Activated CD4-positive, alpha-beta T cell treated with anti-CD3 and anti-CD28 coated beads, Interleukin-2, Interleukin-6, amounts not matched to agents 100 ng/mL and 50 ng/mL, durations not matched to agents 16 hours and 8 hours (primary cell): Measurements from ENCODE around the gene GZMM.
A peak's percentile ranks its signal among the peaks of the same experiment; 100 is the strongest.

Experiments used
- DNase-seq: peaks from one replicate; pipeline ENCODE4 v3.0.0-alpha.2; 2020

The GZMM gene

DNA sequence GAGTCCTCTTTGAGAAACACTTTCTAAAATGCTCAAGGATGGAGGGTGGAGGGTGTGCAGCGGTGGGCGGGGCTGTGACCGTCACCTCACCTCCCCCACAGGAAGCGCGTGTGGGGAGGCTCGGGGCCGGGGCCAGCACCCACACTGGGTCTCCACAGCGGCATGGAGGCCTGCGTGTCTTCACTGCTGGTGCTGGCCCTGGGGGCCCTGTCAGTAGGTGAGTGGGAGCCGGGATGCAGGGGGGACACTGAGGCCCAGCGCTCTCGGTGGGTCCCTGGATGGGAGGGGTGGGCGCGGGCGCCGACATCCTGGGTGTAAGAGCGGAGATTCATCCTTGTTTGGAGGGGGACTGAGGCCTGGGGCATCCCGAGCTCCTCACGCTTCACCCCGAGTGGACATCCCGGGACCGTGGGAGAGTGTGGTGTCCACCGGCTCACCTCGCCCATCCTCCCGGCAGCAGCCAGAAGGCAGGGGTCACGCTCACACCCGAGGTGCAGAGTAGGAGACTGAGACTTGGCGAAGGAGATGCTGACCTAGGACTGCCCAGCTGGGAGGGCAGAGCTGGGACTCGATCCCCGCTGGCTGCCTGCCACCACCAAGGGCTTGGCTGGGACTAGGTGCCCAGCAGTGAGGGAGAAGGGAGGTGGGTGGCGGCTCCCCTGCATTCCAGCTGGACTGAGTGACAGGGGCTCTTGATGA, at the start of gene GZMM:
TSS of gene GZMM (plus strand) at position 144 of the 699 bp plus-strand sequence. CDS start at position 163, 19 bp downstream.
- peak; percentile 73 for DNase-seq

DNA sequence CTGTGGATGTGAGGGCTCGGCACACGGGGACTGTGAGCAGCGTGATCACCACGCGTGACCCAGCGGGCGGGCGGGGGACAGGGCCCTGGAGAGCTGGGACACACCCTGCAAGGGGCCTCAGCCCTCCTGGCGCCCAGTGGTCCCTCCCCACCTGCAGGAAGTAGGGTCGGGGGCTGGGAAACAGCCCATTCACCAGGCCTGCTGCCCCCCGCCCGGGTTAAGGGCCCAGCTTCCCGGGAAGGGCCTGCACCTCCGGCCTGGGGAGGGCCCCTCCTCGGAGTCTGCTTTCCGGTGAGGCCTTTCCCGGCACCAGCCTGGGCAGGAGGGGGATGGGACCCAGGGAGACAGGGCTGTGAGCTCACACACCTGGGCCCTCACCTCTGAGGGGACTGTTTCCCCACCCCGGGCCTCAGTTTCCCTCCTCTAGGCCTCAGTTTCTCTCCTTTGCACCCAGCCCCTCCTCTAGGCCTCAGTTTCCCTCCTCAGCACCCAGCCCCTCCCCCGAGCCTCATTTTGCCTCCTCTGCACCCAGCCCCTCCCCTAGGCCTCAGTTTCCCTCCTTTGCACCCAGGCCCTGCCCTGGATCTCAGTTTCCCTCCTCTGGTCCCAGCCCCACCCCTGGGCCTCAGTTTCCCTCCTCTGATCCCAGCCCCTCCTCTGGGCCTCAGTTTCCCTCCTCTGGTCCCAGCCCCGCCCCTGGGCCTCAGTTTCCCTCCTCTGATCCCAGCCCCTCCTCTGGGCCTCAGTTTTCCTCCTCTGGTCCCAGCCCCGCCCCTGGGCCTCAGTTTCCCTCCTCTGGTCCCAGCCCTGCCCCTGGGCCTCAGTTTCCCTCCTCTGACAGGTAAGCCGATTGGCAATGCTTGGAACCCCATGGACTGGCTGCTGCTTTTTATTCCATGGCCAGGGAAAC, 49.4 kb upstream of the GZMM start:
- DNase-seq: no peak

DNA sequence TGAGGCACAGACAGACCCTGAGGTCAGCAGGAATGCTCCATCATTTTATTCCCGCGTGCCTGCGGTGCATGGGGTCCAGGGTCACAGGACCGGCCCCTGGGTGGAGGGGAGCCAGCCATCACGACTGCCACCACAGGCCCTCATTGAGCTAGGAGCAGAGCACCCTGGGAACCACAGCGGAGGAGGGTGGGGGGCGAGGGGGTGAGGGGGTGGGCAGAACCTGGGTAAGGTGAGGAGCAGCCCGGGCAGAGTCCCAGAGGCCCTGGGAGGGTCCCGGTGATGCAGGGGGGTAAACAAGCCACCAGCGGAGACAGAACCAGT, 48.8 kb upstream of the GZMM start:
- no peak for DNase-seq

DNA sequence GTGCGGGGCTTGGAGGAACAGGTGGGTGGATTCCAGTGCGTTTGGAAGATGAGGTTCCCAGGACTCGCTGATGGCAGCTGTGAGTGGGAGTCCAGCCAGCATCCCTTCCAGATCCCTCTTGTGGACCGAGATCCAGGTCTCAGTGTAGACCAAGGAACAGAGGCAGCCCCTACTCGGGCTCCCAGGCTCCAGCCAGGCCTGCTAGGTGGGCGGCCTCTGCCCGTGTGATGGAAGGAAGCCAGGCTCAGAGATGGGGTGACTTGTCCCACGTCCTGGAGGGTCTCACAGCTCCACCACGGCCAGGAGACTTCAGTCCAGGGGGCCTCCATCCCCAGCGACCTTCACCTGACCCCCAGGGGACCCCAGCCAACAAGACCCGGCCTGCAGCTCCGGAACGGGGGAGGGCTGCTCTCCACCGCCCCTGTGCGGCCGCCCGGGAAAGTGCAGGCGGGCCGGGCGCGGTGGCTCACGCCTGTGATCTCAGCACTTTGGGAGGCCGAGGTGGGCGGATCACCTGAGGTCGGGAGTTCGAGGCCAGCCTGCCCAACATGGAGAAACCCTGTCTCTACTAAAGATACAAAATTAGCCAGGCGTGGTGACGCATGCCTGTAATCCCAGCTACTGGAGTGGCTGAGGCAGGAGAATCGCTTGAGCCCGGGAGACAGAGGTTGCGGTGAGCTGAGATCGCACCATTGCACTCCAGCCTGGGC, 48.3 kb upstream of the GZMM start:
- peak; percentile 68 for DNase-seq

DNA sequence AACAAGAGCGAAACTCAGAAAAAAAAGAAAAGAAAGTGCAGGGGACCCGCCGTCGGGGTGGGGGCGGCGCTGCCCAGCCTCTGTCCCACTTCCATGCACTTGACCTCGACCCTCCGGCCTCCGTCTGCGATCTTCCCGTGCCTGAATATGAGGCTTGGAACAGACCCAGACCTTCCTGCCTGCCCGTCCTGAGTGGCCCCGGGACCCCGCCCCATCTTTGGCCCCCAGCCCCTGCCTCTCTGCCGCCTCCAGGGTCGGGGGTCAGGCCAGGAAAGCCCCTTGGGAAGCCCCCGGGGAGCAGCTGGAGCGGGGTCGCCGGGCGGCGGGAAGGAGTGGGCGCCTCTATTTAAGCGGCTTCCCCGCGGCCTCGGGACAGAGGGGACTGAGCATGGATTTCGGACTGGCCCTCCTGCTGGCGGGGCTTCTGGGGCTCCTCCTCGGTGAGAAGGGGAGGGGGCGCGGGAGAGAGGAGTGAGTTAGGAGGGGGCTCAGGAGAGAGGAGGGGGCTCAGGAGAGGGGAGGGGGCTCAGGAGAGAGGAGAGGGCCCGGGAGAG, 47.7 kb upstream of the GZMM start, which contains the start of gene MADCAM1:
TSS of gene MADCAM1 (plus strand) at position 375 of the 554 bp plus-strand sequence. CDS start at position 389, 14 bp downstream.
- no peak for DNase-seq

DNA sequence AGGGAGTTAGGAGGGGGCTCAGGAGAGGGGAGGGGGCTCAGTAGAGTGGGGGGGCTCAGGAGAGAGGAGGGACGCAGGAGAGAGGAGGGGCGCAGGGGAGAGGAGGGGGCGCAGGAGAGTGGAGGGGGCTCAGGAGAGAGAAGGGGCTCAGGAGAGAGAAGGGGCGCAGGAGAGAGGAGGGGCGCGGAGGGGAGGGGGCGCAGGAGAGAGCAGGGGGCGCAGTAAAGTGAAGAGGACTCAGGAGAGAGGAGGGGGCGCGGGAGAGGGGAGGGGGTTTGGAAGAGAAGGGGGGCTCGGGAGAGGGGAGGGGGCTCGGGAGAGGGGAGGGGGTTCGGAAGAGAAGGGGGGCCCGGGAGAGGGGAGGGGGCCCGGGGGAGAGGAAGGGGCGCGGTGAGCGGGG, 46.9 kb upstream of the GZMM start:
- DNase-seq: no peak

DNA sequence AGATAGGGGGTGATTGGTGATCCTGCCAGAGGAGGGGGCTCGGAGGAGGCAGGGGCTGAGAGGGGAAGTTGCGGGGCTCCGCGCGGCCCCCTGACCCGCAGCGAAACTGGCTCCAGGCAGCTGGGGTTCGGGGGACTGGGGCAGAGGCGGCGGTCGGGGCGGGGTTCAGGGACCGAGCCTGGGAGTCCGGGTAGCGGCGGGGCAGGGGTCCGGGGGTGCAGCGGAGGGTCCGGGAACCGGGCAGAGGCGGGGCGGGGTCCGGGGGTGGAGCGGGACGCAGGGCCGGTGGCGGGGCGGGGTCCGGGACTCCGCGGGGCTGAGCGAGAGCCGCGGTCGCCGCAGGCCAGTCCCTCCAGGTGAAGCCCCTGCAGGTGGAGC, 46.4 kb upstream of the GZMM start:
- DNase-seq: no peak

DNA sequence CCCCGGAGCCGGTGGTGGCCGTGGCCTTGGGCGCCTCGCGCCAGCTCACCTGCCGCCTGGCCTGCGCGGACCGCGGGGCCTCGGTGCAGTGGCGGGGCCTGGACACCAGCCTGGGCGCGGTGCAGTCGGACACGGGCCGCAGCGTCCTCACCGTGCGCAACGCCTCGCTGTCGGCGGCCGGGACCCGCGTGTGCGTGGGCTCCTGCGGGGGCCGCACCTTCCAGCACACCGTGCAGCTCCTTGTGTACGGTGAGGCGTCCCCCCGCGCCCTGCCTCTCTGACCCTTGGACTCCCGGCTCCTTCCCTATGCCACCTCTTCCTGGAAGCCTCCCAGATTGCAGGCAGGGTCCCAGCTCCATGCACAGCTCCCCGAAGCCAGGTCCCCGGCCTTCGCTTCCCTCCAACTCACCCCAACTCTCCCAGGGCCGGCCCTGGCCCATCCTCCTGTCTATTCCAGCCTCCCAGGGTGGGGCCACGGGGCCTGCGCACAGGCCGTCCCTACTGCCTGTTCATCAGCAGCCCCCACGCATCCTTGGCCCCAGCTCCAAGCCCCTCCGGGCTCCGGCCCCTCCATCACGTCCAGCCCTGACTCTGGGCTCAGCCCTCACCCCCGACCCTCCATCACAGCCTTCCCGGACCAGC, 45.9 kb upstream of the GZMM start:
- no peak for DNase-seq

DNA sequence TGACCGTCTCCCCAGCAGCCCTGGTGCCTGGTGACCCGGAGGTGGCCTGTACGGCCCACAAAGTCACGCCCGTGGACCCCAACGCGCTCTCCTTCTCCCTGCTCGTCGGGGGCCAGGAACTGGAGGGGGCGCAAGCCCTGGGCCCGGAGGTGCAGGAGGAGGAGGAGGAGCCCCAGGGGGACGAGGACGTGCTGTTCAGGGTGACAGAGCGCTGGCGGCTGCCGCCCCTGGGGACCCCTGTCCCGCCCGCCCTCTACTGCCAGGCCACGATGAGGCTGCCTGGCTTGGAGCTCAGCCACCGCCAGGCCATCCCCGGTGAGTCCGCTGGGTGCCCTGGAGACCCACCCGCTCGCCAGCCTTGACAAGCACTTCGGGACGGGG, 45.4 kb upstream of the GZMM start:
- DNase-seq: no peak

DNA sequence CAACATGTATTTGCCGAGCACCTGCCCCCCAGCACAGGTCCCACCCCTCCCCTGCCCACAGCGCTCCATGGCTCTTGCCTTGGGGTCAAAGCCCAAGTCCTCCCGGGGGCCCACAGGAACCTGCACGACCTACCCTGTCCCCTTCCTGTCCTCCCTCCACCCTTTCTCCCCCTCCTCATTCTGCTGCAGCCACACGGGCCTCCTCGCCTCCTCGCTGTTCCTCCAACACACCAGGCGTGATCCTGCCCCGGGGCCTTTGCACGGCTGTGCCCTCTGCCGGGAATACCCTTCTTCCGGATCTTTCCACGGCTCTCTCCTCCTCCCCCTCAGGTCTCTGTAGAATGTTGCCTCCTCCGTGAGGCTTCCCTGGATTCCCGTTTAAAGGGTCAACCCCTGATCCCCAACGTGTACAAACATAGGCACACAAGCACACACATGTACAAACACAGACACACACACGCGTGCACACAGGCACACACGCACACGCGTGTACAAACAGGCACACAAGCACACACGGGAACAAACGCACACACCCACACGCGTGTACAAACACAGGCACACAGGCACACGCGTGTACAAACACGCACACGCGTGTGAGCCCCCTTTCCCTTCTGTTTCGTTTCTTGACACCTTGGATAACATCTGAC, 44.8 kb upstream of the GZMM start:
- no peak for DNase-seq

DNA sequence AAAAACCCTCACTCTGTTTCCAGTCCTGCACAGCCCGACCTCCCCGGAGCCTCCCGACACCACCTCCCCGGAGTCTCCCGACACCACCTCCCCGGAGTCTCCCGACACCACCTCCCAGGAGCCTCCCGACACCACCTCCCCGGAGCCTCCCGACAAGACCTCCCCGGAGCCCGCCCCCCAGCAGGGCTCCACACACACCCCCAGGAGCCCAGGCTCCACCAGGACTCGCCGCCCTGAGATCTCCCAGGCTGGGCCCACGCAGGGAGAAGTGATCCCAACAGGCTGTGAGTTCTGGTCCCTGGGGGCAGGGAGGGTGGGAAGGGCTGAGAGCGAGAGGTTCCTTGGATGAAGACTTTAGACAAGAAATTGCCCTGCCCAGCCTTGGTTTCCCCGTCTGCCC, 42.2 kb upstream of the GZMM start:
- no peak for DNase-seq

DNA sequence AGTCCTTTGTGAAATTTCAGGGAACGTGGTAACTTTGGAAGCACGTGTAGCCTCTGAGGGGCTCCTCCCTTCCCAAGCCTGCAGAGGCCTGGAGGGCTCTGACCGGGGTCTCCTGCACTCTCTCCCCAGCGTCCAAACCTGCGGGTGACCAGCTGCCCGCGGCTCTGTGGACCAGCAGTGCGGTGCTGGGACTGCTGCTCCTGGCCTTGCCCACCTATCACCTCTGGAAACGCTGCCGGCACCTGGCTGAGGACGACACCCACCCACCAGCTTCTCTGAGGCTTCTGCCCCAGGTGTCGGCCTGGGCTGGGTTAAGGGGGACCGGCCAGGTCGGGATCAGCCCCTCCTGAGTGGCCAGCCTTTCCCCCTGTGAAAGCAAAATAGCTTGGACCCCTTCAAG, 39.2 kb upstream of the GZMM start:
- no peak for DNase-seq

DNA sequence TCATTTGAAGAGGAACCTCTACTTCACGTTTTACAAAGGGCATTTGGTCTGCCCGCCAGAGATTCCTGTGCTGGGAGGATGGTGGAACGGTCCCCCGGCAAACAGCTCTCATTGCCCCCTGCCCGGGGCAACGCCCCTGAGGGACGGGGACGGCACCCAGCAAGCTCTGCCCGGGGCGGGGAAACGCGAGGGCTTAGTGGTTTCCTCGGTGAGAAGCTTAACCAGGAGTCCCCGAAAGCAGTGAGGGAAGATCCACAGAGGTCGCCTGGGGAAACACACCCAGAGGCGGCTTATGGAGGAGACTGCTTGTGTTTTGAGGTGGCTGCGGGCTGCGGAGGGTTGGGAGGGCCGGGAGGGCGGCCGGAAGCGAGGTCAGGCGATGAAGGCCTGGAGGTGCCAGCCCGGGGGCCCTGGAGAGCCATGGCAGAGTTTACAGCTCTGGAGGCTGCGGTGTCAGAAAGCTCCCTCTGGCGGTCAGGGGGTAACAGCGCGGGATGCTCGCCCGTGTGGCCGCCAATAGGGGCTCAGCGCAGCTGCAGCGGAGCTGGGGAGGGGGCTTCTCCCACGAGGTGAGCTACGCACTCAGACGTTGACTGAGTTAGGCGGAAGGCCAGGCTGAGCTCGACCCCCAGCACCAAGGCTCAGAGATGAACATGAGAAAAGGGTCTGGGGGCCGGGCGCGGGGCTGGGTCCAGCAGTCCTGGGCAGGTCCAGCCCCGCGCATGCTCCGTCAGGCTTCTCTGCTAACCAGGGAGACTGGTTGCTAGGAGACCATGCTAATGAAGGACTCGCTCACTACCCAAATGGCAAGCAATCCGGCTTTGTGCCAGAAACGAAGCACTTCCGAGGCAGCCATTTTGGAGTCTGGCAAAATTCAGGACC, 37.2 kb upstream of the GZMM start:
- DNase-seq: peak; percentile 98

DNA sequence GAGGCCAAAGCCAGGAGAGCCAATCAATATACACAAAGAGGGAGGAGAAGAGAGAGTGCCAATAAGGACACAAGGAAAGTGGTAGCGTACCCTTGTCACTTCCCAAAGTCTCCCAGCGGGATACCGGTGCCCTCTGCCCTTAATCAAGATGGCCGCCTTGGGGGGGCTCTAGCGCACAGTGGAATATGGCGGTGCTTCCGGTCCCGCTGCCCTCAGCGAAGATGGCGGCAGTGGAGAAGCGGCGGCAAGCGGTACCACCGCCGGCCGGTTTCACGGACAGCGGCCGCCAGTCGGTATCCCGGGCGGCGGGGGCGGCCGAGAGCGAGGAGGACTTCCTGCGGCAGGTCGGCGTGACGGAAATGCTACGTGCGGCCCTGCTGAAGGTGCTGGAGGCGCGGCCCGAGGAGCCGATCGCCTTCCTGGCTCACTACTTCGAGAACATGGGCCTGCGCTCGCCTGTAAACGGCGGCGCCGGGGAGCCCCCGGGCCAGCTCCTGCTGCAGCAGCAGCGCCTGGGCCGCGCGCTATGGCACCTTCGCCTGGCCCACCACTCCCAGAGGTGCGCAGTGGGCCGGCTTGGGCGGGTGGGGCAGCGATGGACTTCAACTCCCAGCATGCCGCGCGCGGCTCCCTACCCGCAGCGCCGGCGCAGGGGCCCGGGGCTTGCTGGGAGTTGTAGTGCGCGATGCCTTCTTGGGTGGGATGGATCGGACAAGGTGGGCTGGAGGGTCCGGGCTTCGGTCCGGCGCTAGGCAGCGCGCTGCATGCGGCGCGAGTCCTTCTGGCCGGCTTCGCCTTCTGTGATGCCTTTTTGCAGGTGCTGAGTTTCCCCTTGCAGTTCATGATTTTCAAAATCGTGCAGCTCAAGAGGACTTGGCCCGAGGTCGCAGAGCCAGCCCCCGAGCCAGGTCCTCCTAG, 36.3 kb upstream of the GZMM start, which contains the start of gene TPGS1:
TSS of gene TPGS1 (plus strand) at position 212 of the 918 bp plus-strand sequence. CDS start at position 222, 10 bp downstream.
- peak; percentile 87 for DNase-seq

DNA sequence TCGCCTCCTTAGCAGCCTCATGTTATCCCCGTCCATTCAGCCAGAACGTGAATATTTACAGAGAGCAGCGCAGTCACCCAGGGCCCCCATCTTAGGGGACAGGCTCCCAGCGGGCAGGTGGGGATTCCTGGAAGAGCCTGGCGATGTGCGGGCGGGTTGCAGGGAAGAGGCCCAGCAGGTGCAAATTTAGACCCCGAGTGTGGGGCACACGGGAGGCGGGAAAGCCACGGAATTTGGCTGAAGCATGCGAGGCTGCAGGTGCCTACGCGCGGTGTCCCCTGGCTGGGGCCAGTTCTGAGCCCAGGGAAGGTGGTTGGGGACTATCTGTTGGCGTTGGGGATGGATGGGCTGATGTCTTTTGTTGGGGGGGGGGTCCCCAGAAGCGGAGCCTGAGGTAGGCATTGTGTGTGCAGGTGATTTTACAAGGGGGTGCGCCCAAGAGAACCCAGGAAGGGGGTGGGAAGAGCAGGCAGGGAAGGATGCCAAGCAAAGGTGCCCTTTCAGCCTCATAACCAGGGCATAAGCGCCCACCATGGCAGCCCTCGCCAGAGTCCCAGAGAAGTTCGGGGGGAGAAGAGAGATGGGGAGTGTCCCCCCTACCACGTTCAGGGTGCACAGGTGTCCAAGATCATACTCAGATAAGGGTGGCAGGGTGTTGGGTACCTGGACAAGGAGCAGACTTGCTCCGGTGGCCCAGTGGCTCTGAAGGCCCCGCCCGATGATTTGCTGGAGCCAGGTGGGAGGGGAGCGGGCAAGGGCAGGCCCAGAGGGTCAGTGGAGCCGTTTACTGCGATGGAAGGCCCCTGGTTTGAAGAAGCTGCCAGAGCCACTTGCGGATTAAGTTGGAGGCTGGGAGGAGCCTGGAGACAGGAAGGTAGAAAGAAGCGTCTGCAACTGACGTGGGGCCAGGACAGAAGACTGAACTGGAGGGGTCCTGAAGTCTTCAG, 35.4 kb upstream of the GZMM start:
- no peak for DNase-seq

DNA sequence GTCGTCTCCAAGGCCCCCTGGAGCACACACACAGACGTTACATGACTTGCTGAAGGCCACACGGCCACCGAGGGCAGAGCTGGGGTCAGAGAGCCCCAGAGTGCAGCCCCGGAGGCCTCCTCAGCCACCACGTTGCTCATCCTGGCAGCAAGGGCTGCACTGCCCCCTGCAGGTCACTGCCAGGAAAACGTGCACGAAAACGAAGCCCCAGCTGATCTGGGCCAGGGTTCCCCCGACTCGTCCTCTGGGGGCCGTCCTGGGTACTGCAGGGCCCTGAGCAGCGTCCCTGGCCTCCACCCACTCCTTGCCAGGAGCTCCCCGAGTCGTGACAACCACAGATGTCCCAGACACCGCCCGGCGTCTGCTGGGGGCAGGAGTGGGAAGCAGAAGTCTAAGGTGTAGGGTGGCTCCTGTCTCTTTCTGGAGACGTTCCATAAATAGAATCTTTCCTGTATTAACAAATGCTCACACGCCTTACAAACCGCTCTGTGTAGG, 33.2 kb upstream of the GZMM start:
- peak; percentile 97 for DNase-seq

DNA sequence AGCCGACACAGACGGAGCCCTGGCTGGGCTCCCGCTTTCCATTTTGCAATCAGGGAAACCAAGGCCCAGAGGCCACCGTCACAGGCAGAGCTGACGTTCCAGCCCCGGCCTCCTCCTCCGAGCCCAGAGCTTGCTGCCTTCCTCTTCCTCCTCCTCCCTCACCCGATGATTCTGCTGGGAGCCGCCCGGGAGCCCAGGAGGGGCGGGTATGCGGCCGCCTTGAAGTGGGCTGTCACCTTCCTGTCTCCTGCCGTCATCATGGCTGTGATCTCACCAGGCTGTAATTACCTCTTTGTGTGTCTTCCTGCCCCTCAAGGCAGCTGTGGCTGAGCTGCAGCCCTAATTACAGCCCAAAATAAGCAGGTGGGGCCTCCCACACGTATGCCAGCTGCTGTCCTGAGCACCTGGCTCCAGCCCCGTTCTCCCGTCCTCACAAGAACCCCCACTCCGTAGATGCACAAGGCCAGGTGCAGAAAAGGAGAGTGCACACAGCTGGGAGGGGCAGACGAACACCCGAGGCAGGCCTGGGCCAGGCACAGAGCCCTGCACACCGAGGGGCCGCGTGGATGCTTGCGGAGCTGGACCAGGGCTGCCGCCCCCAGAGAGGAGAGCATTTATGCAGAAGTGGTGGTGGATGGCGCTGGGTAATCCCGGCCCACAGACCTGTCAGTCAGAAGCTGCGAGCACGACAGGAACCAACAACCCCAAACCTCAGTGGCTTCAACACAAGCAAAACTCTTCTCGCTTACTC, 32.6 kb upstream of the GZMM start:
- DNase-seq: peak; percentile 84
